Ureter (tissue), 1 donor: ENCODE data around the gene SOX13. TPM values are rescaled to one million over a fixed set of nuclear protein-coding genes. Genes with fewer than 3 reads are reported as not detected.
"Not testable (repeated sequence)": the region's sequence is repeated elsewhere in the genome, so short reads cannot be mapped to it uniquely, and the experiment has no call there.

Experiments used
- DNase-seq: peaks from one replicate; pipeline ENCODE4 v3.0.0-alpha.2; 2020; ENCODE audit warnings: low spot score
- total RNA-seq: library from RNA; stranded (reverse); gene quantifications from one replicate; pipeline ENCODE4 v1.2.4, GENCODE V29; 2023
- donor health status: DM: yes; HTN: yes; CAD: no.

Gene SOX13
- total RNA-seq, 1 donor from 2014 or later: 85.7 TPM

DNA sequence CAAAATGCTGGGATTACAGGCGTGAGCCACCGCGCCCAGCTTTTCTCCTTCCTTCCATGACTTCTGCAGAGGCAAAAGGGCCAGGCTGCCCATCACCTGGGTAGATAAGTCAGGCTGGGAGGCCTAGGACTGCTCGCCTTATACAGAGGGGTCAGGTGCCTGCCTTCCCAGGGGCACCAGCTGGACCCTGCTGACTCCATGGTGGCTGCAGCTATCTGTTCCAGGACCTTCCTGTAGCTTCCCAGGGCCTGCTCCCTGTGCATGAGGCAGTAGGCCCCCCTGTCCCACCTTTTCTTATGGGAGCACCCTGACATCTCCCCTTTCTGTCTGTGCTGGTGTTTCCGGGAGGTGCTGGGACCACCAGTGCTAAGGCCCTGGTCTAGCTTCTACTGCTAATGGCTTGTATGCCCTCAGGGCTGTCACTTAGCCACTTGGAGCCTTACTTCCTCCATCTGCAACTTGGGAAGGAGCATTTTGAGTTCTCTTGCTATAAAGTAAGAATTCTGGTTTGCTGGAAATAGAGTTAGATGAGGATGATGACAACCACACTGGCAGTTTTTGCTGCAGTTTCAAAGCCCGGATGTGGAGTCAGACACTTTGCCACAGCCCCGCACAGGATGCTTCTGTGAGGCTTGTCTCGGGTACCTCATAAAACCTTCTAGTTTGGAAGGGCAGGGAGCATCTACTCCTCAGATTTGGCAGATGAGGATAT lies 14.4 kb downstream of the SOX13 start:
- no peak for DNase-seq

- no peak for DNase-seq
Observed at GRCh38 chr1:204087893-204088528, 15.1 kb downstream of the SOX13 start.

DNA sequence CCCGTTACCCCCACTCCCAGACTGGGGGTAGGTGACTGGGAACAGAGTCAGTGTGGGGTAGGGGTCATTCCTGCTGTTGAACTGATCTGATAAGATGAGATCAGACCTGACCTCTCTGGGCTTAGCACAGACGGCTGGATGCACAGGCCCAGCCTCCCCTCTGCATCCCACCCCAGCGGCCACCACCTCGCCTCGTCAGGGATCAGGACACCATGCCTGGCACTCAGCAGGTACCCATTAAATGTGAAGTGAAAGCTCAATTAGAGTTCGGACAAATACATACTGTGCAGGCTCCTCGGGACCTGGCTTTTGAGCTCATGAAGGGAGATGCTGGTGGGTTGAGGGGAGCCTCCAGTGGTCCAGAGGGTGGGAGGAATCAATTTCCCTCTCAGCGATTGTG lies 15.7 kb downstream of the SOX13 start:
- no peak for DNase-seq

GRCh38 chr1:204089044-204089751 lies 16.3 kb downstream of the SOX13 start:
- DNase-seq: peak; percentile 85

DNA sequence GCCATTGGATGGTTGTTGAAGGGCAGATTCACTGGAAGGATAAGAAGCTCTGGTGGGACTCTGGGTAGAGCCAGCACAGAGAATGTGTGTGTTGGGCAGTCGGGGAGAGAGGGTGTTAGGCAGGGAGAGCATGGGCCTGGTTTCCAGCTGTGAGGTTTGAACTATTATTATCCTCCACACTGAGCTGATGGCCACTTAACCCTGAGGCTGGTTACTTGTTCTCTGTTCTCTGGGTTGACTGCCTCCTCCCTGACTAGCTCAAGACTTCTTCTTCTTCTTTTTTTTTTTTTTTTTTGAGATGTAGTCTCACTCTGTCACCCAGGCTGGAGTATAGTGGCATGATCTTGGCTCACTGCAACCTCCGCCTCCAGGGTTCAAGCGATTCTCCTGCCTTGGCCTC lies 17.2 kb downstream of the SOX13 start:
- not testable (repeated sequence) for DNase-seq

GRCh38 chr1:204091066-204091465 lies 18.2 kb downstream of the SOX13 start:
- no peak for DNase-seq

GRCh38 chr1:204091787-204092312 lies 18.9 kb downstream of the SOX13 start:
- DNase-seq: no peak

DNA sequence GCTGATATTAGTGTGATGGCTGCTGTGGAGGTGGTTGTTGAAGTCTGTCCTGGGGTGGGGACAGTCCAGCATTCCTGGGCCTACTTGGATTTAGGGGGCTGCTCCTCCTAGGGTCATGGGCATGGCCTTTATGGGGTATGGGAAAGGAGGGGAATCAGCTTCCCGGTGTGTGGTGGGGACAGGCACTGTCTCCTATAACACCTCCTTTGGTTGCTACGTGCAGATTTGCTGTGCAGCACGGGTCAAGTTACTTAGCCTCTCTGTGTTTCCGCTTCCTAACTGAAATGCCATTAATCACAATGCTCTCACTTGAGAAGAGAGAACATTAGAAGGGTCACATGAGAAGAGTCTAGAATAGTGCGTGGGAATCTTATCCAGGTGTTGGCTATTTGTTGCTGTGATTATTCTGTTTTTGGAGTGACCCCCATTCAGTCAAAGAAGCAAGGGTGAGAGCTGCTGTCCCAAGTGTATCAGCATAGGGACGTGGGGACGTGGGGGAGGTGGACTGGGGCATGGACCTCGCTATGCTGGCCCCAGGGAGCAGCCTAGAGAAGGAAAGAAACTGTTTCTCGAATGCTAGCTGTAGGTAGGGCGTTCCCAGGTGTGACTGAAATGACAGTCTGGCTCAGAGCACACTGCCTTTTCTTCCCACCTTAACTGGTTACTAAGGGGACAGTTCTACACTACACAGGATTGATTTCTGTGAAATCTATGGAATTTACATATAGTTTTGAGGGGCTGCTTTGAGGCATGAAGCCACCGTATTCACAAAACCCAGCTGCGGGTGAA lies 19.9 kb downstream of the SOX13 start:
- DNase-seq: no peak

- no peak for DNase-seq
Observed at GRCh38 chr1:204093421-204093717, 20.5 kb downstream of the SOX13 start.

GRCh38 chr1:204093781-204094180 lies 20.9 kb downstream of the SOX13 start:
- DNase-seq: no peak

DNA sequence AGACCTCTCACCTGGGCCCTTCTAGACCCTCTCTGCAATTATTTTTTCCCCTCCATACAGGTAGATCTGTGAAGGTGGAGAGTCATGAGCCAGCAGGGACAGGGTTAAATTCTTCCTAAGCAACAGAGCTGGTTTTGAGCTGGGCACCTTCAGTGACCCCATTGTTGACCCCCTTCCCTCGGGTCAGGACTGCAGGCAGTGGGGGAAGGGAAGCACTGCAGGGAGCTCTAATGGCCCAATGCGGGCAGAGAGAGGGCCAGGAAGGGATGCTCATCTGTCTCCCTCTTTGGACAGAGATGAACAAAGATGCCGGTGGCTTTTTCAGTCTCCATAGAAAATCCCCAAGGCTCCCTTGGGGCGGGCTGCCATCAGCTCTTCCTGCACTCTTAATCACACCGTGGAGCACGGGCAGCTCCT lies 21.4 kb downstream of the SOX13 start:
- DNase-seq: no peak

- no peak for DNase-seq
Observed at GRCh38 chr1:204094856-204095634, 22.1 kb downstream of the SOX13 start.

- no peak for DNase-seq
Observed at GRCh38 chr1:204096931-204097330, 24.0 kb downstream of the SOX13 start.

DNA sequence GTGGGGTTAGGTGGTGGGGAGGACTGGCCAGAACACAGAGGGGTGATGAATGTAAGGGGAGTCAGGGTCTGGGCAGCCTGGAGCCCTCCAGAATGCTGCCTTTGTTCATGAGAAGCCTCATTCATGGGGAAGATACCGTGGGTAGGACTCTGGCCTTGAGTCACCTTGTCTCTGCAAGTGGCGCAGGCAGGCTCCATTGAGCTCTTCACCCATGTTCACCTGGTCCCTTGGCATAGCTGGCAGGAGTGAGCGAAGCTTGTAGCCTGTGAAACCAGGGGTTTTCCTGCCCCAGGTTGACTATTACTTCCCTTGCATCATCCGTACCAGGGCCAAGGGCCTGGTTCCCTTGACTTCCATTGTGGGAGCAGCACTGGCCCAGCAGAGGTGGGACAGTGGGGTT lies 25.8 kb downstream of the SOX13 start:
- no peak for DNase-seq

- DNase-seq: not testable (repeated sequence)
Observed at GRCh38 chr1:204099754-204100153, 26.8 kb downstream of the SOX13 start.

GRCh38 chr1:204102029-204102611 lies 29.2 kb downstream of the SOX13 start:
- DNase-seq: no peak

- DNase-seq: no peak
Observed at GRCh38 chr1:204102739-204103430, 30.0 kb downstream of the SOX13 start.

- DNase-seq: no peak
Observed at GRCh38 chr1:204103431-204103741, 30.5 kb downstream of the SOX13 start.

- DNase-seq: no peak
Observed at GRCh38 chr1:204104331-204105130, 31.6 kb downstream of the SOX13 start.

GRCh38 chr1:204105131-204105515 lies 32.2 kb downstream of the SOX13 start:
- no peak for DNase-seq
